AG09309 (cell line): ENCODE measurements around the gene PSD2.
"Not testable (repeated sequence)": the region's sequence is repeated elsewhere in the genome, so short reads cannot be mapped to it uniquely, and the experiment has no call there.

Experiments used
- DNase-seq: peaks from one replicate; pipeline ENCODE4 v3.0.0-alpha.2; 2010; ENCODE audit warnings: low read depth
- H3K4me3 ChIP-seq: 2 replicates; pipeline ENCODE4 v1.5.1; 2011; ENCODE audit warnings: mild to moderate bottlenecking, low read depth, low read length, moderate library complexity; ENCODE audit not compliant: control insufficient read depth
- CTCF ChIP-seq: IDR thresholded peaks from 2 replicates; pipeline ENCODE4 v1.5.1; 2011; ENCODE audit warnings: mild to moderate bottlenecking, low read depth, low read length, inconsistent platforms; ENCODE audit not compliant: insufficient read depth, control insufficient read depth; ENCODE audit errors: missing control alignments

Gene PSD2

GRCh38 chr5:139789845-139790189 lies 5.8 kb upstream of the PSD2 start:
- no peak overlapping the region for H3K4me3 ChIP-seq
- no peak for TF ChIP-seq CTCF
- no peak for DNase-seq

GRCh38 chr5:139792218-139792617 lies 3.4 kb upstream of the PSD2 start:
- DNase-seq: no peak
- no peak overlapping the region for H3K4me3 ChIP-seq
- no peak for TF ChIP-seq CTCF

- DNase-seq, H3K4me3 ChIP-seq: not testable (repeated sequence)
These were observed 3.0 kb upstream of the PSD2 start for GRCh38 chr5:139792655-139793054.

GRCh38 chr5:139794067-139794846 lies 1.4 kb upstream of the PSD2 start:
- TF ChIP-seq CTCF: no peak
- no peak overlapping the region for H3K4me3 ChIP-seq

GRCh38 chr5:139796061-139796806 lies 626 bp downstream of the PSD2 start:
- no peak for DNase-seq
- TF ChIP-seq CTCF: no peak
- H3K4me3 ChIP-seq: no peak overlapping the region

More at GRCh38 chr5:139794067-139794846, 1.4 kb upstream of the PSD2 start:
- DNase-seq: no peak

GRCh38 chr5:139797335-139797734 lies 1.7 kb downstream of the PSD2 start:
- no peak overlapping the region for H3K4me3 ChIP-seq
- DNase-seq: no peak
- no peak for TF ChIP-seq CTCF

- TF ChIP-seq CTCF: no peak
- no peak for DNase-seq
- H3K4me3 ChIP-seq: no peak overlapping the region
These were observed 2.4 kb downstream of the PSD2 start for GRCh38 chr5:139797856-139798510.
